HepG2 (cell line): ENCODE data around the gene SOX5. TPM values are rescaled to one million over a fixed set of nuclear protein-coding genes. Genes with fewer than 3 reads are reported as not detected.

Experiments
- ATAC-seq: fragments of 200-7000 bp; cut with Tn5 transposase; 3 replicates; pipeline ENCODE4 v1.9.1; 2020; ENCODE audit warnings: mild to moderate bottlenecking, moderate library complexity
- BruUV-seq: library from RNA; stranded (reverse); fragments of 400-500 nt; replicated peaks from 2 replicates; lab custom pipeline; 2021; lab: Mats Ljungman, UMichigan
- CTCF ChIA-PET: fragments of 300-600 bp; formaldehyde crosslinking; extraction: SDS; loops from one replicate; lab custom pipeline; 2021; ENCODE audit warnings: low total read pairs, inconsistent platforms, low intra/inter-chr PET ratio; lab: Yijun Ruan, JAX
- POLR2A ChIA-PET: fragments of 350-600 bp; sonication (Branson Sonifier 250); formaldehyde crosslinking; loops from one replicate; lab custom pipeline; 2020; ENCODE audit warnings: antibody characterized with exemption, inconsistent platforms; lab: Yijun Ruan, JAX
- DNase-seq: peaks from one replicate; pipeline ENCODE4 v3.0.0-alpha.2; 2015; ENCODE audit warnings: low spot score
- FAIRE-seq: peaks from 3 replicates; lab custom pipeline; 2011; peaks lifted over from hg19 to GRCh38; lab: Jason Lieb, UNC
- H2AFZ ChIP-seq: one replicate; pipeline ENCODE4 v1.6.1; 2011; ENCODE audit warnings: low read length, inconsistent platforms
- H3K27ac ChIP-seq: fragments of 300-600 bp; 3 replicates; pipeline ENCODE4 v1.8.0; 2011; ENCODE audit warnings: mixed run types, mild to moderate bottlenecking, mixed read lengths, low read length, inconsistent platforms; ENCODE audit not compliant: insufficient read depth; ENCODE audit errors: extremely low read length
- H3K27me3 ChIP-seq, 2 experiments: fragments of 200-600 bp in 1 of 2; 2 replicates in 1 of 2; 3 replicates in 1 of 2; pipeline versions ENCODE4 v1.6.0 to v1.8.0; 2011; ENCODE audit warnings: low read length in 2 of 2, mild to moderate bottlenecking in 2 of 2, moderate library complexity in 2 of 2, inconsistent platforms in 1 of 2; ENCODE audit not compliant: insufficient read depth in 2 of 2, control insufficient read depth in 1 of 2
- H3K36me3 ChIP-seq, 2 experiments: fragments of 200-600 bp in 1 of 2; replicated peaks in 1 of 2; 2 replicates in 1 of 2; 3 replicates in 1 of 2; pipeline versions ENCODE4 v1.5.1 to v1.8.0; 2011; ENCODE audit warnings: low read length in 2 of 2, inconsistent platforms in 1 of 2; ENCODE audit not compliant: insufficient read depth in 2 of 2, control insufficient read depth in 1 of 2
- H3K4me1 ChIP-seq: 2 replicates; pipeline ENCODE4 v1.5.1; 2012; ENCODE audit warnings: low read length, inconsistent platforms; ENCODE audit not compliant: insufficient read depth
- H3K4me2 ChIP-seq: 2 replicates; pipeline ENCODE4 v1.6.0; 2011; ENCODE audit warnings: low read depth, low read length, inconsistent platforms
- H3K4me3 ChIP-seq, 3 experiments: fragments of 200-600 bp in 1 of 3; sonication (generic), shearing (Covaris generic) in 1 of 3; replicated peaks in 1 of 3; 2 replicates each; pipeline ENCODE4 v1.5.1; 2011 to 2016; ENCODE audit warnings: low read length in 3 of 3, inconsistent platforms in 2 of 3, low read depth in 2 of 3, mild to moderate bottlenecking in 2 of 3, control low read depth in 1 of 3, mixed read lengths in 1 of 3; ENCODE audit not compliant: insufficient read depth in 1 of 3
- H3K79me2 ChIP-seq: one replicate; pipeline ENCODE4 v1.6.1; 2011; ENCODE audit warnings: low read length, inconsistent platforms; ENCODE audit not compliant: insufficient read depth
- H3K9ac ChIP-seq: 2 replicates; pipeline ENCODE4 v1.6.0; 2011; ENCODE audit warnings: mild to moderate bottlenecking, low read depth, low read length, inconsistent platforms; ENCODE audit not compliant: insufficient read depth
- H3K9me3 ChIP-seq: 2 replicates; pipeline ENCODE4 v1.5.1; 2012; ENCODE audit warnings: mild to moderate bottlenecking, low read length
- H4K20me1 ChIP-seq: 2 replicates; pipeline ENCODE4 v1.6.0; 2011; ENCODE audit warnings: inconsistent platforms, mild to moderate bottlenecking, low read length, moderate library complexity; ENCODE audit not compliant: insufficient read depth
- ASH2L ChIP-seq: fragments of 300-600, 200-600 bp; sonication (generic); IDR thresholded peaks from 2 replicates; pipeline ENCODE4 v1.7.0; 2017; ENCODE audit warnings: low read depth, mild to moderate bottlenecking, moderate library complexity, mixed read lengths, low read length; ENCODE audit not compliant: insufficient read length
- CEBPB ChIP-seq: IDR thresholded peaks from 2 replicates; pipeline ENCODE4 v1.6.1; 2011; ENCODE audit warnings: low read depth, low read length, improper control_type of control experiment, borderline replicate concordance
- CEBPG ChIP-seq: IDR thresholded peaks from 2 replicates; pipeline ENCODE4 v1.6.1; 2016
- ELF3 ChIP-seq: IDR thresholded peaks from 2 replicates; pipeline ENCODE4 v1.6.1; 2016; ENCODE audit warnings: missing genetic modification reagents, missing compliant biosample characterization
- NCOA1 ChIP-seq: sonication (generic); formaldehyde crosslinking; IDR thresholded peaks from 2 replicates; pipeline ENCODE4 v1.9.0; 2021; ENCODE audit warnings: missing genetic modification reagents
- NCOA5 ChIP-seq: sonication (generic); formaldehyde crosslinking; IDR thresholded peaks from 2 replicates; pipeline ENCODE4 v1.4.0; 2020; ENCODE audit warnings: missing genetic modification reagents
- NFE2L2 ChIP-seq: fragments of 150-350 bp; IDR thresholded peaks from 2 replicates; pipeline ENCODE4 v1.6.1; 2014; ENCODE audit warnings: low read length
- ZEB1 ChIP-seq: IDR thresholded peaks from 2 replicates; pipeline ENCODE4 v1.6.1; 2012; ENCODE audit warnings: mild to moderate bottlenecking, low read depth, inconsistent platforms; ENCODE audit not compliant: insufficient replicate concordance
- WGBS: methylation state at CpG from one replicate; pipeline ENCODE4 v1.1.6; 2017; ENCODE audit warnings: low lambda C conversion rate; 5-methylcytosine and 5-hydroxymethylcytosine counted together
- in situ Hi-C: cut with HindIII; loops from 2 replicates; pipeline ENCODE4 v1.10.0; 2017; ENCODE audit warnings: low pct_unique_long_range_greater_than_20kb; ENCODE audit not compliant: extremely low pct_ligation_motif_present
- intact Hi-C: fragments of 100-400 bp; cut with micrococcal nuclease; formaldehyde crosslinking; loops from one replicate; pipeline ENCODE4 v1.10.0; 2022; ENCODE audit not compliant: unreplicated experiment
- polyA plus RNA-seq, 8 experiments: library from polyadenylated mRNA; depleted of rRNA in 3 of 8; stranded (reverse) in 7 of 8; unstranded in 1 of 8; fragments of >200 nt; fragmentation: Illumina TruSeq in 4 of 8; extraction: Trizol in 4 of 8; gene quantifications; 2 replicates each; pipeline versions ENCODE4 v1.2.1 to v1.2.3, GENCODE V29; 2011 to 2016; ENCODE audit warnings: low read depth in 4 of 8, missing spikeins in 1 of 8, mixed read lengths in 1 of 8; ENCODE audit not compliant: insufficient read depth in 1 of 8
- total RNA-seq, 5 experiments: library from RNA; depleted of rRNA; stranded (reverse); fragments of >200 nt; fragmentation: Illumina TruSeq; extraction: Trizol; gene quantifications; 2 replicates each; pipeline ENCODE4 v1.2.3, GENCODE V29; 2016; ENCODE audit warnings: low read depth in 1 of 5

SOX5 gene
- total and polyA plus RNA-seq, 2 of the 13 experiments (the other 11 are each of a cell fraction or from before 2014, with no cell fraction given): 18.5 to 76.4 TPM

DNA sequence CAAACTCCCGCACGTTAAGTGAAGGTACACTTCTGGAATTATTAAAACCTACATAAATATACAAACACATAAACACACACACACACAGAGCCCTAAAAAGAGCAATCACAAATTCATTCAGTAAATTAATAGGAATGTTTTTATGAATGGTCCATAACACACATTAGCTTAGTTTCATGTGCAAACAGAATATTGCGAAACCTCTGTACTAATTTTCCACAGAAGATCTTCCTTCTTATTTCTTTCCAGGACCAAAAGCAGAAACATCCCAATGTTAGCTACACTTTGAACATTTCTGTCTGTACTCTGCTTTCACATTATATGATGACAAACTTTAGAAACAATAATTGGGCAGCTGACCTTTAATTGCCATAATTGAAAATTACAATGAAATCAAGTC, 101.6 kb downstream of the SOX5 start:
- 97% methylated on average over 3 of the region's 3 CpGs for WGBS
- DNase-seq: no peak
- Histone ChIP-seq H3K79me2 (peaks cover 32% of the 10 kb centered on the region), H3K27ac (no peak overlapping the region), H3K36me3 (peaks cover 4 to 25% of the 10 kb centered on the region in 2 experiments; a peak in 4 of 5 replicates), H3K4me2 (no peak overlapping the region), H3K27me3 (no peaks in the 10 kb centered on the region), H3K4me1 (peaks cover 28% of the 10 kb centered on the region), H3K9me3 (no peaks in the 10 kb centered on the region), H3K9ac (no peak overlapping the region), H4K20me1 (0 out of 2 replicates have a peak, but pooled peaks cover under 1% of the 10 kb centered on the region), H3K4me3 (no peak overlapping the region), H2AFZ (no peak overlapping the region)
- no peak for ATAC-seq
- no TSS peak for BruUV-seq
- ChIA-PET POLR2A (no interaction called here), CTCF (no interaction called here)
- intact Hi-C loops (no loop called here), in situ Hi-C loops (no loop called here)
- no peak for FAIRE-seq
- peak; percentile 92 for TF ChIP-seq CEBPB
- 0 out of 2 replicates have a peak, but pooled peaks have one; percentile 17 for TF ChIP-seq ELF3
- TF ChIP-seq CEBPG: peak; percentile 85
- no peak for TF ChIP-seq NCOA1 (CRISPR knock-in tag)

DNA sequence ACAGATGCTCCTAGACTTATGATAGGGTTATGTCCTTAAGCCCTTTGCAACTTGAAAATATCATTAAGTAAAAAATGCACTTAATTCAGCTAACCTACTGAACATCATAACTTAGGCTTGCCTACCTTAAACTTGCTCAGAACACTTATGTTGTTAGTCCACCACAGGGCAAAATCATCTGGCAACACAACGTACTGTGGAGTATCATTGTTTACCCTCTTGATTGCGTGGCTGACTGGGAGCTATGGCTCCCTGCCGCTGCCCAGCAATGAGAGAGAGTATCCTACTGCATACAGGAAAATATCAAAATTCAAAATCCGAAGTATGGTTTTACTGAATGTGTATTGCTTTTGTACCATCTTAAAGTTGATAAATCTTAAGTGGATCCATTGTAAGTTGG, 105.5 kb downstream of the SOX5 start:
- H3K79me2 ChIP-seq: peaks cover 13% of the 10 kb centered on the region
- ATAC-seq (no peak), DNase-seq (no peak)
- H4K20me1 ChIP-seq: 0 out of 2 replicates have a peak, but pooled peaks cover 3% of the 10 kb centered on the region
- CTCF ChIA-PET: no interaction called here
- peaks cover 4 to 39% of the 10 kb centered on the region in 2 experiments; a peak in 4 of 5 replicates for H3K36me3 ChIP-seq
- H2AFZ ChIP-seq: no peak overlapping the region
- H3K4me2 ChIP-seq: no peak overlapping the region
- TF ChIP-seq ZEB1 (no peak), NFE2L2 (no peak), NCOA5 (CRISPR knock-in tag) (no peak), ASH2L (no peak)
- TF ChIP-seq, all 625 proteins: peak for 0
- no peak for FAIRE-seq
- no TSS peak for BruUV-seq
- intact Hi-C loops: no loop called here
- Histone ChIP-seq H3K4me1 (peaks cover 13% of the 10 kb centered on the region), H3K9me3 (no peaks in the 10 kb centered on the region), H3K27ac (no peak overlapping the region), H3K27me3 (no peaks in the 10 kb centered on the region), H3K9ac (no peak overlapping the region), H3K4me3 (no peak overlapping the region)
- in situ Hi-C loops: no loop called here
- POLR2A ChIA-PET: no interaction called here
- 98% methylated on average over 4 of the region's 4 CpGs for WGBS
